Astrocyte (in vitro differentiated cells and primary cell): ENCODE measurements around the gene FRMD4B. TPM values are rescaled to one million over a fixed set of nuclear protein-coding genes. Genes with fewer than 3 reads are reported as not detected.
A peak's percentile ranks its signal among the peaks of the same experiment; 100 is the strongest.

Source experiments
- DNase-seq: peaks from one replicate; pipeline ENCODE4 v3.0.0-alpha.2; 2010; ENCODE audit warnings: low read depth
- FAIRE-seq: peaks from 2 replicates; lab custom pipeline; 2011; peaks lifted over from hg19 to GRCh38; lab: Jason Lieb, UNC
- H2AFZ ChIP-seq: 2 replicates; pipeline ENCODE4 v1.6.0; 2012; ENCODE audit warnings: low read depth, low read length, inconsistent platforms
- H3K27ac ChIP-seq: 2 replicates; pipeline ENCODE4 v1.5.1; 2011; ENCODE audit warnings: low read depth, low read length, inconsistent platforms
- H3K27me3 ChIP-seq: 2 replicates; pipeline ENCODE4 v1.6.0; 2011; ENCODE audit warnings: low read length, inconsistent platforms; ENCODE audit not compliant: insufficient read depth
- H3K36me3 ChIP-seq: 2 replicates; pipeline ENCODE4 v1.5.1; 2011; ENCODE audit warnings: low read length, inconsistent platforms; ENCODE audit not compliant: insufficient read depth
- H3K4me1 ChIP-seq: 2 replicates; pipeline ENCODE4 v1.5.1; 2011; ENCODE audit warnings: low read length, inconsistent platforms; ENCODE audit not compliant: insufficient read depth
- H3K4me2 ChIP-seq: 2 replicates; pipeline ENCODE4 v1.6.0; 2012; ENCODE audit warnings: low read length, inconsistent platforms
- H3K4me3 ChIP-seq: 2 replicates; pipeline ENCODE4 v1.5.1; 2011; ENCODE audit warnings: low read depth, mild to moderate bottlenecking, low read length, inconsistent platforms; ENCODE audit not compliant: insufficient read depth
- H3K79me2 ChIP-seq: 2 replicates; pipeline ENCODE4 v1.6.0; 2012; ENCODE audit warnings: mild to moderate bottlenecking, low read length, inconsistent platforms; ENCODE audit not compliant: insufficient read depth
- H3K9ac ChIP-seq: 2 replicates; pipeline ENCODE4 v1.6.0; 2012; ENCODE audit warnings: mild to moderate bottlenecking, low read length, inconsistent platforms
- H3K9me3 ChIP-seq: 2 replicates; pipeline ENCODE4 v1.5.1; 2012; ENCODE audit warnings: low read depth, mild to moderate bottlenecking, low read length, inconsistent platforms; ENCODE audit not compliant: insufficient read depth
- H4K20me1 ChIP-seq: 2 replicates; pipeline ENCODE4 v1.6.0; 2012; ENCODE audit warnings: low read length, inconsistent platforms; ENCODE audit not compliant: insufficient read depth
- H3K27ac Mint-ChIP-seq: one replicate; pipeline ENCODE4 v1.8.0; 2021; ENCODE audit warnings: mild to moderate bottlenecking, mixed read lengths; ENCODE audit not compliant: unreplicated experiment
- H3K27me3 Mint-ChIP-seq: one replicate; pipeline ENCODE4 v1.8.0; 2021; ENCODE audit warnings: low read depth, mixed read lengths; ENCODE audit not compliant: unreplicated experiment
- H3K36me3 Mint-ChIP-seq: one replicate; pipeline ENCODE4 v1.8.0; 2021; ENCODE audit warnings: low read depth, mixed read lengths; ENCODE audit not compliant: unreplicated experiment
- H3K4me1 Mint-ChIP-seq: one replicate; pipeline ENCODE4 v1.8.0; 2021; ENCODE audit warnings: low read depth, mixed read lengths; ENCODE audit not compliant: unreplicated experiment
- H3K4me3 Mint-ChIP-seq: one replicate; pipeline ENCODE4 v1.8.0; 2021; ENCODE audit warnings: mild to moderate bottlenecking, moderate library complexity, mixed read lengths; ENCODE audit not compliant: unreplicated experiment
- H3K9me3 Mint-ChIP-seq: one replicate; pipeline ENCODE4 v1.8.0; 2021; ENCODE audit warnings: mild to moderate bottlenecking, mixed read lengths; ENCODE audit not compliant: unreplicated experiment
- EZH2 ChIP-seq: IDR thresholded peaks from 2 replicates; pipeline ENCODE4 v1.6.1; 2012; ENCODE audit warnings: mild to moderate bottlenecking, low read length, inconsistent platforms; ENCODE audit not compliant: insufficient read depth
- total RNA-seq: library from RNA; stranded (reverse); gene quantifications from 2 replicates; pipeline ENCODE4 v1.2.1, GENCODE V29; 2021
- TF ChIP-seq, protein P1 (sequence below): IDR thresholded peaks from 2 replicates; pipeline ENCODE4 v1.5.1; 2011; ENCODE audit warnings: low read depth, mild to moderate bottlenecking, inconsistent platforms, low read length, moderate library complexity; ENCODE audit not compliant: insufficient read depth

The FRMD4B gene
- total RNA-seq, 1 donor from 2014 or later = 9.2 TPM

- DNase-seq (no peak), FAIRE-seq (no peak)
- Histone ChIP-seq H3K9ac (no peak overlapping the region), H3K36me3 (no peaks in the 10 kb centered on the region), H3K27me3 (peaks cover 46% of the 10 kb centered on the region), H2AFZ (no peak overlapping the region), H3K79me2 (no peaks in the 10 kb centered on the region), H3K27ac (no peak overlapping the region), H4K20me1 (no peaks in the 10 kb centered on the region), H3K4me3 (no peak overlapping the region), H3K9me3 (no peaks in the 10 kb centered on the region), H3K4me1 (no peaks in the 10 kb centered on the region), H3K4me2 (no peak overlapping the region)
- Mint-ChIP-seq H3K9me3 (no peaks in the 10 kb centered on the region), H3K4me1 (peaks cover 10% of the 10 kb centered on the region), H3K36me3 (no peaks in the 10 kb centered on the region), H3K27ac (no peak overlapping the region), H3K27me3 (peaks cover 2% of the 10 kb centered on the region), H3K4me3 (no peak overlapping the region)
- TF ChIP-seq, protein P1, sequence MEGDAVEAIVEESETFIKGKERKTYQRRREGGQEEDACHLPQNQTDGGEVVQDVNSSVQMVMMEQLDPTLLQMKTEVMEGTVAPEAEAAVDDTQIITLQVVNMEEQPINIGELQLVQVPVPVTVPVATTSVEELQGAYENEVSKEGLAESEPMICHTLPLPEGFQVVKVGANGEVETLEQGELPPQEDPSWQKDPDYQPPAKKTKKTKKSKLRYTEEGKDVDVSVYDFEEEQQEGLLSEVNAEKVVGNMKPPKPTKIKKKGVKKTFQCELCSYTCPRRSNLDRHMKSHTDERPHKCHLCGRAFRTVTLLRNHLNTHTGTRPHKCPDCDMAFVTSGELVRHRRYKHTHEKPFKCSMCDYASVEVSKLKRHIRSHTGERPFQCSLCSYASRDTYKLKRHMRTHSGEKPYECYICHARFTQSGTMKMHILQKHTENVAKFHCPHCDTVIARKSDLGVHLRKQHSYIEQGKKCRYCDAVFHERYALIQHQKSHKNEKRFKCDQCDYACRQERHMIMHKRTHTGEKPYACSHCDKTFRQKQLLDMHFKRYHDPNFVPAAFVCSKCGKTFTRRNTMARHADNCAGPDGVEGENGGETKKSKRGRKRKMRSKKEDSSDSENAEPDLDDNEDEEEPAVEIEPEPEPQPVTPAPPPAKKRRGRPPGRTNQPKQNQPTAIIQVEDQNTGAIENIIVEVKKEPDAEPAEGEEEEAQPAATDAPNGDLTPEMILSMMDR = no peak
- TF ChIP-seq EZH2 = no peak
Measured at GRCh38 chr3:69252141-69252540, 133.7 kb downstream of the FRMD4B start.

DNA sequence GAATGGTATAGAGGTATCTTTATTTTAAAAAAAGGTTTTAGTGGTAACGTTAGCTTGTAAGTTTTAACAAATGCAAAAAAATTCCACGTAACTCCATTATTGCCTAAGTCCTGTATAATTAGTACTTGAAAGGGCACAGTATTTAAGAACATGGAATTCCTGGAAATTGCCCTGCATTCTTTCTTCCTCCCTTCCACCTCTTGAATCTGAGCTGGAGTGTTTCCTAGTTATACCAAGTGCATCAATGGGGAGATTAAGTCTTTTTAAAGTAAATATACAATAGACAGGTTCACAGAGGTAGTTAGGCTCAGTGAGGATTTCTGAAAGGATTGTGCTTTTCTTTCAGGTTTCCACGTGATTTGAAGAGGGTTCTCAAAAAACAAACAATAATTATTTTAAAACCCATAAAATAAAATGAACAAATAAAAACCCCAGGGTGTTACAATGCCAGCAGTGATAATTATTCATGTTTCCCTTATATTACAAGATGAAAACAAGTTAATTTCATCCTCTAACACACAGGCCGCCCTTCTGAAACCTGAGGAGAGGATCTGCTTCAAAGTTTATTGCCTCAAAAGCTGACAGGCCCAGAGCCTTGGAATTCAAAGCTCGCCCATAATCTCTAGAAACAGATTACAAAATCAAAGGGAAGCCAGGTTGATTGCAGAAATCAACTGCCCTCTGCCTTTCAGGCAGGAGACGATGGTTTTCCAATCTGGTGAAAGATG lies 134.6 kb downstream of the FRMD4B start:
- H3K9me3 ChIP-seq = no peaks in the 10 kb centered on the region

More for the DNA sequence above, 134.6 kb downstream of the FRMD4B start:
- Histone ChIP-seq H3K4me1 (no peaks in the 10 kb centered on the region), H3K79me2 (no peaks in the 10 kb centered on the region), H3K9ac (no peak overlapping the region), H3K4me3 (no peak overlapping the region), H4K20me1 (no peaks in the 10 kb centered on the region), H3K27ac (no peak overlapping the region), H3K36me3 (no peaks in the 10 kb centered on the region), H3K4me2 (no peak overlapping the region), H3K27me3 (peaks cover 51% of the 10 kb centered on the region), H2AFZ (no peak overlapping the region)
- Mint-ChIP-seq H3K4me1 (peaks cover 10% of the 10 kb centered on the region), H3K9me3 (no peaks in the 10 kb centered on the region), H3K36me3 (no peaks in the 10 kb centered on the region), H3K27ac (peak overlapping the region; percentile 31), H3K27me3 (peaks cover 2% of the 10 kb centered on the region), H3K4me3 (no peak overlapping the region)
- TF ChIP-seq, protein P1 = no peak
- no peak for FAIRE-seq
- no peak for DNase-seq
